ENCODE data around the gene RASGEF1C. TPM values are rescaled to one million over a fixed set of nuclear protein-coding genes. Genes with fewer than 3 reads are reported as not detected.

Gene RASGEF1C
- total and polyA plus RNA-seq, 5 experiments from 2014 or later, result not detected

- Mint-ChIP-seq H3K4me3 (no peak overlapping the region), H3K36me3 (no peaks in the 10 kb centered on the region), H3K4me1 (peaks cover 0 to 2% (median 0%) of the 10 kb centered on the region in 4 donors), H3K27me3 (peaks cover 0 to 13% (median 0%) of the 10 kb centered on the region in 5 donors), H3K27ac (no peak overlapping the region), H3K9me3 (peaks cover 0 to 2% (median 0%) of the 10 kb centered on the region in 9 donors)
- ATAC-seq (no peak), DNase-seq (no peak)
- POLR2A ChIA-PET, result no interaction called here
Measured at GRCh38 chr5:180116077-180116999, 92.7 kb downstream of the RASGEF1C start.

GRCh38 chr5:180115326-180116076 lies 93.5 kb downstream of the RASGEF1C start:
- DNase-seq (no peak), ATAC-seq (no peak)
- peaks cover 0 to 2% (median 0%) of the 10 kb centered on the region in 4 donors for H3K4me1 Mint-ChIP-seq
- H3K27me3 Mint-ChIP-seq, result peaks cover 0 to 10% (median 0%) of the 10 kb centered on the region in 5 donors
- no peaks in the 10 kb centered on the region for H3K36me3 Mint-ChIP-seq
- peaks cover 0 to 2% (median 0%) of the 10 kb centered on the region in 9 donors for H3K9me3 Mint-ChIP-seq
- POLR2A ChIA-PET, result no interaction called here
- H3K4me3 Mint-ChIP-seq, result no peak overlapping the region
- H3K27ac Mint-ChIP-seq, result no peak overlapping the region

GRCh38 chr5:180114304-180115003 lies 94.6 kb downstream of the RASGEF1C start:
- DNase-seq (no peak), ATAC-seq (no peak)
- peaks cover 0 to 7% (median under 1%) of the 10 kb centered on the region in 5 donors for H3K27me3 Mint-ChIP-seq
- H3K36me3 Mint-ChIP-seq, result no peaks in the 10 kb centered on the region
- H3K4me1 Mint-ChIP-seq, result peaks cover 0 to 2% (median 0%) of the 10 kb centered on the region in 4 donors
- POLR2A ChIA-PET, result no interaction called here
- no peak overlapping the region for H3K27ac Mint-ChIP-seq
- H3K4me3 Mint-ChIP-seq, result no peak overlapping the region
- H3K9me3 Mint-ChIP-seq, result peaks cover 0 to 2% (median 0%) of the 10 kb centered on the region in 9 donors

- ATAC-seq (no peak), DNase-seq (no peak)
- Mint-ChIP-seq H3K27me3 (peaks cover 0 to 7% (median 1%) of the 10 kb centered on the region in 5 donors), H3K4me3 (no peak overlapping the region), H3K36me3 (no peaks in the 10 kb centered on the region), H3K27ac (no peak overlapping the region), H3K4me1 (peaks cover 0 to 2% (median 0%) of the 10 kb centered on the region in 4 donors), H3K9me3 (peaks cover 0 to 4% (median 0%) of the 10 kb centered on the region in 9 donors)
- POLR2A ChIA-PET, result no interaction called here
Measured at GRCh38 chr5:180113660-180114303, 95.2 kb downstream of the RASGEF1C start.

GRCh38 chr5:180112181-180112861 lies 96.7 kb downstream of the RASGEF1C start:
- peaks cover 0 to 3% (median 2%) of the 10 kb centered on the region in 5 donors for H3K27me3 Mint-ChIP-seq
- ATAC-seq, result no peak

GRCh38 chr5:180111273-180112002 lies 97.6 kb downstream of the RASGEF1C start:
- Mint-ChIP-seq H3K36me3 (peaks cover 0 to 18% (median 5%) of the 10 kb centered on the region in 3 donors), H3K9me3 (peaks cover 3 to 24% (median 15%) of the 10 kb centered on the region in 9 donors), H3K4me3 (no peak overlapping the region), H3K4me1 (peaks cover 0 to 2% (median 0%) of the 10 kb centered on the region in 4 donors), H3K27ac (no peak overlapping the region), H3K27me3 (peaks cover 2 to 7% (median 3%) of the 10 kb centered on the region in 5 donors)
- no peak for ATAC-seq
- POLR2A ChIA-PET, result no interaction called here
- DNase-seq, result no peak

More at GRCh38 chr5:180112181-180112861, 96.7 kb downstream of the RASGEF1C start:
- H3K4me3 Mint-ChIP-seq, result no peak overlapping the region
- H3K27ac Mint-ChIP-seq, result no peak overlapping the region
- H3K36me3 Mint-ChIP-seq, result peaks cover 0 to 10% (median 0%) of the 10 kb centered on the region in 3 donors
- peaks cover 0 to 15% (median 7%) of the 10 kb centered on the region in 9 donors for H3K9me3 Mint-ChIP-seq
- no peak for DNase-seq
- POLR2A ChIA-PET, result no interaction called here
- H3K4me1 Mint-ChIP-seq, result peaks cover 0 to 2% (median 0%) of the 10 kb centered on the region in 4 donors

GRCh38 chr5:180109920-180110319 lies 99.1 kb downstream of the RASGEF1C start:
- no peak overlapping the region for H3K4me3 Mint-ChIP-seq
- DNase-seq, result no peak

GRCh38 chr5:180107005-180107404 lies 102.0 kb downstream of the RASGEF1C start:
- Mint-ChIP-seq H3K4me1 (no peaks in the 10 kb centered on the region), H3K27ac (no peak overlapping the region), H3K4me3 (no peak overlapping the region), H3K27me3 (peaks cover 2 to 10% (median 7%) of the 10 kb centered on the region in 5 donors), H3K36me3 (peaks cover 0 to 22% (median 8%) of the 10 kb centered on the region in 3 donors), H3K9me3 (peaks cover 4 to 29% (median 21%) of the 10 kb centered on the region in 9 donors)
- DNase-seq, result no peak
- POLR2A ChIA-PET, result no interaction called here
- ATAC-seq, result no peak

More at GRCh38 chr5:180109920-180110319, 99.1 kb downstream of the RASGEF1C start:
- POLR2A ChIA-PET, result no interaction called here
- H3K27me3 Mint-ChIP-seq, result peaks cover 2 to 10% (median 7%) of the 10 kb centered on the region in 5 donors
- peaks cover 0 to 2% (median 0%) of the 10 kb centered on the region in 4 donors for H3K4me1 Mint-ChIP-seq
- H3K27ac Mint-ChIP-seq, result no peak overlapping the region
- H3K36me3 Mint-ChIP-seq, result peaks cover 0 to 22% (median 8%) of the 10 kb centered on the region in 3 donors
- no peak for ATAC-seq
- peaks cover 4 to 29% (median 21%) of the 10 kb centered on the region in 9 donors for H3K9me3 Mint-ChIP-seq

- H3K9me3 Mint-ChIP-seq, result peaks cover 4 to 29% (median 21%) of the 10 kb centered on the region in 9 donors
- peaks cover 2 to 10% (median 7%) of the 10 kb centered on the region in 5 donors for H3K27me3 Mint-ChIP-seq
- H3K36me3 Mint-ChIP-seq, result peaks cover 0 to 22% (median 8%) of the 10 kb centered on the region in 3 donors
- POLR2A ChIA-PET, result interaction anchor here (0.6 kb wide), 1 partner anchor 16 kb away, joined by 3 read pairs; no protein-coding TSS in a partner anchor
- H3K4me1 Mint-ChIP-seq, result no peaks in the 10 kb centered on the region
- no peak overlapping the region for H3K4me3 Mint-ChIP-seq
- DNase-seq (no peak), ATAC-seq (no peak)
- H3K27ac Mint-ChIP-seq, result no peak overlapping the region
Measured at GRCh38 chr5:180105827-180106312, 103.1 kb downstream of the RASGEF1C start.

GRCh38 chr5:180104168-180104530 lies 104.9 kb downstream of the RASGEF1C start:
- peaks cover 4 to 29% (median 21%) of the 10 kb centered on the region in 9 donors for H3K9me3 Mint-ChIP-seq
- H3K27ac Mint-ChIP-seq, result no peak overlapping the region
- DNase-seq (no peak), ATAC-seq (no peak)
- H3K27me3 Mint-ChIP-seq, result peaks cover 0 to 10% (median 7%) of the 10 kb centered on the region in 5 donors
- H3K36me3 Mint-ChIP-seq, result peaks cover 0 to 22% (median 8%) of the 10 kb centered on the region in 3 donors
- H3K4me1 Mint-ChIP-seq, result no peaks in the 10 kb centered on the region
- H3K4me3 Mint-ChIP-seq, result no peak overlapping the region
- POLR2A ChIA-PET, result no interaction called here

Measured in naive thymus-derived CD8-positive, alpha-beta T cell (primary cell).